Karpas-422 (cell line): ENCODE measurements around the gene ADGRV1. TPM values are rescaled to one million over a fixed set of nuclear protein-coding genes. Genes with fewer than 3 reads are reported as not detected.

ENCODE experiments used
- DNase-seq: peaks from one replicate; pipeline ENCODE4 v3.0.0-alpha.2; 2015
- H2AFZ ChIP-seq: fragments of 200-600 bp; sonication (generic); 2 replicates; pipeline ENCODE4 v1.6.1; 2014; ENCODE audit warnings: antibody characterized with exemption, low read length, mixed read lengths
- H3K27ac ChIP-seq: fragments of 200-600 bp; sonication (generic); 2 replicates; pipeline ENCODE4 v1.5.1; 2014; ENCODE audit warnings: mild to moderate bottlenecking, low read length, moderate library complexity
- H3K27me3 ChIP-seq: fragments of 200-600 bp; sonication (generic); 2 replicates; pipeline ENCODE4 v1.6.1; 2014; ENCODE audit warnings: low read length, mixed read lengths
- H3K36me3 ChIP-seq: fragments of 200-600 bp; sonication (generic); 2 replicates; pipeline ENCODE4 v1.6.1; 2014; ENCODE audit warnings: low read length, mixed read lengths; ENCODE audit not compliant: insufficient read depth
- H3K4me1 ChIP-seq: fragments of 200-600 bp; sonication (generic); 2 replicates; pipeline ENCODE4 v1.6.1; 2014; ENCODE audit warnings: mild to moderate bottlenecking, low read length, mixed read lengths
- H3K4me2 ChIP-seq: fragments of 200-600 bp; sonication (generic); 2 replicates; pipeline ENCODE4 v1.6.1; 2014; ENCODE audit warnings: low read length, low read depth, mild to moderate bottlenecking; ENCODE audit not compliant: poor library complexity, severe bottlenecking
- H3K4me3 ChIP-seq: fragments of 200-600 bp; sonication (generic); 2 replicates; pipeline ENCODE4 v1.5.1; 2014; ENCODE audit warnings: mild to moderate bottlenecking, antibody characterized with exemption, low read length, mixed read lengths
- H3K79me2 ChIP-seq: fragments of 200-600 bp; sonication (generic); 2 replicates; pipeline ENCODE4 v1.6.1; 2014; ENCODE audit warnings: mild to moderate bottlenecking, low read length, mixed read lengths
- H3K9ac ChIP-seq: fragments of 200-600 bp; sonication (generic); 2 replicates; pipeline ENCODE4 v1.6.0; 2014; ENCODE audit warnings: low read length
- H3K9me2 ChIP-seq: fragments of 200-600 bp; sonication (generic), shearing (Covaris generic); replicated peaks from 2 replicates; pipeline ENCODE4 v1.6.0; 2014; ENCODE audit warnings: mild to moderate bottlenecking, low read length, moderate library complexity; ENCODE audit not compliant: insufficient read depth
- H3K9me3 ChIP-seq: fragments of 300-700, 200-600 bp; sonication (generic); 2 replicates; pipeline ENCODE4 v1.6.1; 2014; ENCODE audit warnings: low read length, mixed read lengths
- H4K20me1 ChIP-seq: fragments of 200-600 bp; sonication (generic); 2 replicates; pipeline ENCODE4 v1.6.1; 2014; ENCODE audit warnings: mild to moderate bottlenecking, antibody characterized with exemption, low read length, low read depth; ENCODE audit not compliant: insufficient read depth
- total RNA-seq: library from RNA; depleted of rRNA; stranded (reverse); fragments of >200 nt; shearing (Covaris generic); gene quantifications from 2 replicates; pipeline ENCODE4 v1.2.3, GENCODE V29; 2014; ENCODE audit warnings: low replicate concordance

Gene ADGRV1
- total RNA-seq, 1 experiment from 2014 or later: not detected

GRCh38 chr5:91123901-91124300 lies 565.3 kb downstream of the ADGRV1 start:
- H3K4me3 ChIP-seq: no peak overlapping the region
- H3K4me2 ChIP-seq: no peak overlapping the region
- no peaks in the 10 kb centered on the region for H3K36me3 ChIP-seq

GRCh38 chr5:91125916-91126315 lies 567.3 kb downstream of the ADGRV1 start:
- H3K9me2 ChIP-seq: no peaks in the 10 kb centered on the region
- no peaks in the 10 kb centered on the region for H4K20me1 ChIP-seq
- H2AFZ ChIP-seq: no peak overlapping the region
- no peak overlapping the region for H3K9ac ChIP-seq
- no peaks in the 10 kb centered on the region for H3K27me3 ChIP-seq
- no peak overlapping the region for H3K27ac ChIP-seq
- H3K4me1 ChIP-seq: no peaks in the 10 kb centered on the region
- no peaks in the 10 kb centered on the region for H3K36me3 ChIP-seq
- H3K4me3 ChIP-seq: no peak overlapping the region
- H3K9me3 ChIP-seq: no peaks in the 10 kb centered on the region
- H3K4me2 ChIP-seq: no peak overlapping the region
- no peaks in the 10 kb centered on the region for H3K79me2 ChIP-seq
- no peak for DNase-seq

More at GRCh38 chr5:91123901-91124300, 565.3 kb downstream of the ADGRV1 start:
- H3K79me2 ChIP-seq: no peaks in the 10 kb centered on the region
- no peak overlapping the region for H3K9ac ChIP-seq
- no peaks in the 10 kb centered on the region for H4K20me1 ChIP-seq
- no peak overlapping the region for H2AFZ ChIP-seq
- DNase-seq: no peak
- H3K27ac ChIP-seq: no peak overlapping the region
- H3K9me2 ChIP-seq: no peaks in the 10 kb centered on the region
- H3K9me3 ChIP-seq: no peaks in the 10 kb centered on the region
- H3K27me3 ChIP-seq: no peaks in the 10 kb centered on the region
- H3K4me1 ChIP-seq: no peaks in the 10 kb centered on the region

- no peaks in the 10 kb centered on the region for H3K36me3 ChIP-seq
- H3K4me1 ChIP-seq: no peaks in the 10 kb centered on the region
- H3K9me3 ChIP-seq: no peaks in the 10 kb centered on the region
- no peak overlapping the region for H3K27ac ChIP-seq
- no peak overlapping the region for H2AFZ ChIP-seq
- no peak overlapping the region for H3K4me2 ChIP-seq
- H4K20me1 ChIP-seq: no peaks in the 10 kb centered on the region
- no peaks in the 10 kb centered on the region for H3K9me2 ChIP-seq
- H3K27me3 ChIP-seq: no peaks in the 10 kb centered on the region
- no peaks in the 10 kb centered on the region for H3K79me2 ChIP-seq
- no peak for DNase-seq
- H3K9ac ChIP-seq: no peak overlapping the region
- no peak overlapping the region for H3K4me3 ChIP-seq
Observed at GRCh38 chr5:91126448-91126847, 567.9 kb downstream of the ADGRV1 start.

- Histone ChIP-seq H3K79me2 (no peaks in the 10 kb centered on the region), H3K27me3 (no peaks in the 10 kb centered on the region), H3K4me2 (no peak overlapping the region), H3K4me1 (no peaks in the 10 kb centered on the region), H3K9me3 (no peaks in the 10 kb centered on the region), H3K36me3 (no peaks in the 10 kb centered on the region), H3K9me2 (no peaks in the 10 kb centered on the region), H3K27ac (no peak overlapping the region), H4K20me1 (no peaks in the 10 kb centered on the region), H3K4me3 (no peak overlapping the region), H2AFZ (no peak overlapping the region), H3K9ac (no peak overlapping the region)
- no peak for DNase-seq
Observed at GRCh38 chr5:91126888-91127287, 568.3 kb downstream of the ADGRV1 start.

- no peak overlapping the region for H3K27ac ChIP-seq
- no peaks in the 10 kb centered on the region for H3K79me2 ChIP-seq
- H2AFZ ChIP-seq: no peak overlapping the region
- no peaks in the 10 kb centered on the region for H4K20me1 ChIP-seq
- H3K36me3 ChIP-seq: no peaks in the 10 kb centered on the region
- no peaks in the 10 kb centered on the region for H3K9me3 ChIP-seq
- no peak overlapping the region for H3K4me3 ChIP-seq
- no peak overlapping the region for H3K9ac ChIP-seq
- no peak for DNase-seq
- no peak overlapping the region for H3K4me2 ChIP-seq
- no peaks in the 10 kb centered on the region for H3K4me1 ChIP-seq
- no peaks in the 10 kb centered on the region for H3K9me2 ChIP-seq
- H3K27me3 ChIP-seq: no peaks in the 10 kb centered on the region
Observed at GRCh38 chr5:91127456-91128081, 569.0 kb downstream of the ADGRV1 start.

GRCh38 chr5:91128604-91129003 lies 570.0 kb downstream of the ADGRV1 start:
- Histone ChIP-seq H3K9me3 (no peaks in the 10 kb centered on the region), H3K4me2 (no peak overlapping the region), H3K27ac (no peak overlapping the region), H3K4me1 (no peaks in the 10 kb centered on the region), H3K9ac (no peak overlapping the region), H3K79me2 (no peaks in the 10 kb centered on the region), H4K20me1 (no peaks in the 10 kb centered on the region), H3K9me2 (no peaks in the 10 kb centered on the region), H3K36me3 (no peaks in the 10 kb centered on the region), H3K27me3 (no peaks in the 10 kb centered on the region), H2AFZ (no peak overlapping the region), H3K4me3 (no peak overlapping the region)
- DNase-seq: no peak

GRCh38 chr5:91129748-91130147 lies 571.2 kb downstream of the ADGRV1 start:
- H2AFZ ChIP-seq: no peak overlapping the region
- H4K20me1 ChIP-seq: no peaks in the 10 kb centered on the region
- H3K36me3 ChIP-seq: no peaks in the 10 kb centered on the region
- H3K9me2 ChIP-seq: no peaks in the 10 kb centered on the region
- no peak overlapping the region for H3K9ac ChIP-seq
- DNase-seq: no peak
- no peak overlapping the region for H3K27ac ChIP-seq
- H3K9me3 ChIP-seq: no peaks in the 10 kb centered on the region
- H3K4me2 ChIP-seq: no peak overlapping the region
- no peaks in the 10 kb centered on the region for H3K4me1 ChIP-seq
- H3K4me3 ChIP-seq: no peak overlapping the region
- no peaks in the 10 kb centered on the region for H3K79me2 ChIP-seq
- H3K27me3 ChIP-seq: no peaks in the 10 kb centered on the region

- H3K9me3 ChIP-seq: no peaks in the 10 kb centered on the region
- no peaks in the 10 kb centered on the region for H3K36me3 ChIP-seq
- H3K4me1 ChIP-seq: no peaks in the 10 kb centered on the region
- no peak for DNase-seq
- H3K4me3 ChIP-seq: no peak overlapping the region
- no peak overlapping the region for H3K9ac ChIP-seq
- no peaks in the 10 kb centered on the region for H3K27me3 ChIP-seq
- H2AFZ ChIP-seq: no peak overlapping the region
- no peak overlapping the region for H3K4me2 ChIP-seq
- H4K20me1 ChIP-seq: no peaks in the 10 kb centered on the region
- H3K79me2 ChIP-seq: no peaks in the 10 kb centered on the region
- H3K9me2 ChIP-seq: no peaks in the 10 kb centered on the region
- H3K27ac ChIP-seq: no peak overlapping the region
Observed at GRCh38 chr5:91130759-91131158, 572.2 kb downstream of the ADGRV1 start.
